Endodermal cell (in vitro differentiated cells): ENCODE data around the gene ACP7. TPM values are rescaled to one million over a fixed set of nuclear protein-coding genes. Genes with fewer than 3 reads are reported as not detected.
"Not testable (repeated sequence)": the region's sequence is repeated elsewhere in the genome, so short reads cannot be mapped to it uniquely, and the experiment has no call there.

Source experiments
- DNase-seq: peaks from one replicate; pipeline ENCODE4 v3.0.0-alpha.2; 2017
- H3K27ac ChIP-seq: 2 replicates; pipeline ENCODE4 v1.5.1; 2013; ENCODE audit warnings: mild to moderate bottlenecking, low read depth, low read length, moderate library complexity
- H3K27me3 ChIP-seq: 2 replicates; pipeline ENCODE4 v1.6.1; 2013; ENCODE audit warnings: mild to moderate bottlenecking, low read length, moderate library complexity; ENCODE audit not compliant: insufficient read depth, control insufficient read depth, poor library complexity, severe bottlenecking
- H3K36me3 ChIP-seq: 2 replicates; pipeline ENCODE4 v1.7.0; 2013; ENCODE audit warnings: mild to moderate bottlenecking, low read length, moderate library complexity; ENCODE audit not compliant: control insufficient read depth, insufficient read depth
- H3K4me1 ChIP-seq: one replicate; pipeline ENCODE4 v1.7.0; 2013; ENCODE audit warnings: low read length; ENCODE audit not compliant: control insufficient read depth, insufficient read depth
- H3K4me3 ChIP-seq: 2 replicates; pipeline ENCODE4 v1.5.1; 2013; ENCODE audit warnings: mild to moderate bottlenecking, low read length, moderate library complexity
- H3K9ac ChIP-seq: 2 replicates; pipeline ENCODE4 v1.6.1; 2013; ENCODE audit warnings: mild to moderate bottlenecking, low read length, moderate library complexity; ENCODE audit not compliant: poor library complexity, severe bottlenecking; ENCODE audit errors: extremely low read depth
- H3K9me3 ChIP-seq: 2 replicates; pipeline ENCODE4 v1.6.1; 2013; ENCODE audit warnings: mild to moderate bottlenecking, low read length, moderate library complexity; ENCODE audit not compliant: control insufficient read depth
- H3K27ac Mint-ChIP-seq: 2 replicates; pipeline ENCODE4 v1.8.0; 2020; ENCODE audit warnings: mixed read lengths
- H3K27me3 Mint-ChIP-seq: 2 replicates; pipeline ENCODE4 v1.8.0; 2021; ENCODE audit warnings: mild to moderate bottlenecking, mixed read lengths; ENCODE audit not compliant: insufficient read depth
- H3K36me3 Mint-ChIP-seq: 2 replicates; pipeline ENCODE4 v1.8.0; 2020; ENCODE audit warnings: low read depth, mixed read lengths
- H3K4me1 Mint-ChIP-seq: 2 replicates; pipeline ENCODE4 v1.8.0; 2020; ENCODE audit warnings: mixed read lengths
- H3K4me3 Mint-ChIP-seq: 2 replicates; pipeline ENCODE4 v1.8.0; 2020; ENCODE audit warnings: mild to moderate bottlenecking, moderate library complexity, mixed read lengths
- H3K9me3 Mint-ChIP-seq: 2 replicates; pipeline ENCODE4 v1.8.0; 2020; ENCODE audit warnings: mild to moderate bottlenecking, mixed read lengths
- CTCF ChIP-seq: fragments of 200-600 bp; sonication (generic); conservative IDR thresholded peaks from 2 replicates; pipeline ENCODE4 v1.5.0; 2021; ENCODE audit warnings: antibody characterized with exemption, mild to moderate bottlenecking
- WGBS, 2 experiments: methylation state at CpG; one replicate each; pipeline versions ENCODE4 v1.1.5 to v1.1.7; 2013; ENCODE audit warnings: missing lambda C conversion rate in 2 of 2, mixed read lengths in 1 of 2; ENCODE audit not compliant: insufficient coverage in 1 of 2, insufficient read length in 1 of 2; 5-methylcytosine and 5-hydroxymethylcytosine counted together
- total RNA-seq, 2 donors: library from RNA; stranded (reverse); fragmentation: NEBNext Ultra II Directional in 1 of 2; extraction: Animal tissue kit (Norgen Biotek cat#: 25700) in 1 of 2; gene quantifications; 2 replicates in 1 of 2; 3 replicates in 1 of 2; pipeline ENCODE4 v1.2.1, GENCODE V29; 2021

Gene ACP7
- total RNA-seq, 2 donors from 2014 or later: 0.29 TPM; not detected in 1

- Histone ChIP-seq H3K4me1 (no peaks in the 10 kb centered on the region), H3K36me3 (no peaks in the 10 kb centered on the region), H3K9ac (no peak overlapping the region), H3K27ac (no peak overlapping the region), H3K27me3 (peaks cover 7% of the 10 kb centered on the region), H3K9me3 (no peaks in the 10 kb centered on the region), H3K4me3 (no peak overlapping the region)
- H3K4me3 Mint-ChIP-seq: no peak overlapping the region
- no peak for TF ChIP-seq CTCF
- H3K4me1 Mint-ChIP-seq: peaks cover 8% of the 10 kb centered on the region
- DNase-seq: no peak
- H3K9me3 Mint-ChIP-seq: peaks cover 9% of the 10 kb centered on the region
- H3K36me3 Mint-ChIP-seq: no peaks in the 10 kb centered on the region
- peaks cover 45% of the 10 kb centered on the region for H3K27me3 Mint-ChIP-seq
- WGBS, 2 experiments: 93 to 96% methylated on average over 4 of the region's 4 CpGs
- H3K27ac Mint-ChIP-seq: no peak overlapping the region
These were observed 6.7 kb downstream of the ACP7 start for GRCh38 chr19:39090881-39091280.

GRCh38 chr19:39095799-39096540 is 11.8 kb downstream of the ACP7 start:
- not testable (repeated sequence) for H3K27ac Mint-ChIP-seq, H3K27ac ChIP-seq, H3K9ac ChIP-seq, H3K36me3 Mint-ChIP-seq, H3K36me3 ChIP-seq, H3K4me1 ChIP-seq, DNase-seq, H3K4me3 Mint-ChIP-seq, H3K4me1 Mint-ChIP-seq, H3K4me3 ChIP-seq, H3K9me3 ChIP-seq
- H3K27me3 Mint-ChIP-seq: peaks cover 41% of the 10 kb centered on the region
- peaks cover 16% of the 10 kb centered on the region for H3K9me3 Mint-ChIP-seq
- peaks cover 19% of the 10 kb centered on the region for H3K27me3 ChIP-seq
- 86 to 87% methylated on average over 5 of the region's 5 CpGs for WGBS, 2 experiments

- no peak for DNase-seq
- Mint-ChIP-seq H3K4me3 (no peak overlapping the region), H3K4me1 (no peaks in the 10 kb centered on the region)
These were observed 13.1 kb downstream of the ACP7 start for GRCh38 chr19:39097299-39097698.

More at GRCh38 chr19:39097299-39097698, 13.1 kb downstream of the ACP7 start:
- TF ChIP-seq CTCF: no peak
- Mint-ChIP-seq H3K9me3 (peaks cover 16% of the 10 kb centered on the region), H3K27ac (no peak overlapping the region), H3K27me3 (peaks cover 34% of the 10 kb centered on the region), H3K36me3 (no peaks in the 10 kb centered on the region)
- Histone ChIP-seq H3K9ac (no peak overlapping the region), H3K27ac (no peak overlapping the region), H3K36me3 (no peaks in the 10 kb centered on the region), H3K4me1 (no peaks in the 10 kb centered on the region), H3K4me3 (no peak overlapping the region), H3K9me3 (no peaks in the 10 kb centered on the region), H3K27me3 (peaks cover 19% of the 10 kb centered on the region)
- WGBS, 2 experiments: 70 to 71% methylated on average over 3 to 5 of the region's 5 CpGs
